Left renal cortex interstitium (tissue), 4 donors: ENCODE results near the gene WNT5A. TPM values are rescaled to one million over a fixed set of nuclear protein-coding genes. Genes with fewer than 3 reads are reported as not detected.
"Not testable (repeated sequence)": the region's sequence is repeated elsewhere in the genome, so short reads cannot be mapped to it uniquely, and the experiment has no call there.

Source experiments
- DNase-seq, 4 donors: peaks; one replicate each; pipeline ENCODE4 v3.0.0-alpha.2; 2013; ENCODE audit warnings: low read depth in 4 of 4, low spot score in 2 of 4, missing footprints in 1 of 4
- polyA plus RNA-seq, 4 donors: library from polyadenylated mRNA; unstranded; fragments of 120-200 nt; gene quantifications; one replicate each; pipeline ENCODE4 v1.2.1, GENCODE V29; 2013; ENCODE audit not compliant: insufficient read length in 4 of 4

WNT5A gene
- polyA plus RNA-seq, 4 donors, result 42.1 to 59.0 (median 43.1) TPM

DNA sequence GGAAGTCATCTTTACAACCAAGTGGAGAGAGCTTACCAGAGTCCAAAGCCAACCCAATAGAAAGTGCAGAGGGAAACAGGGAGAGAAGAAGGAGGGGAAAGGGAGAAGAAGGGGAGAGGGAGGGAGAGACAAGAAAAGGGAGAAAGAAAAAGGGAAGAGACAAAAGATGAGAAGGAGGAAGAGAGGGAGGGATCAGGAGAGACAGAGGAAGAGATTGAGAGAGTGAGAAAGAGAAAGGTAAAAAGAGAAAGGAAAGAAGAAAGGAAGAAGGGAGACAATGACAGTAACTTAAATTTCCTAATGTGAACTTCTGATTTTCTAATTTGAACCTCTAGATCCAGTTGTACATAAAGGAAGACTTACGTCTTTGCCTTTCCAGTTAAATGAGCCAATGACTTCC is 20.7 kb upstream of the WNT5A start:
- no peak for DNase-seq

GRCh38 chr3:55505776-55506175 is 18.7 kb upstream of the WNT5A start:
- DNase-seq, result no peak

GRCh38 chr3:55505102-55505501 is 18.0 kb upstream of the WNT5A start:
- not testable (repeated sequence) for DNase-seq

- DNase-seq, result no peak
These were observed 14.8 kb upstream of the WNT5A start for GRCh38 chr3:55501905-55502304.

GRCh38 chr3:55500555-55501330 is 13.6 kb upstream of the WNT5A start:
- no peak for DNase-seq

GRCh38 chr3:55498520-55498919 is 11.4 kb upstream of the WNT5A start:
- DNase-seq, result no peak

DNA sequence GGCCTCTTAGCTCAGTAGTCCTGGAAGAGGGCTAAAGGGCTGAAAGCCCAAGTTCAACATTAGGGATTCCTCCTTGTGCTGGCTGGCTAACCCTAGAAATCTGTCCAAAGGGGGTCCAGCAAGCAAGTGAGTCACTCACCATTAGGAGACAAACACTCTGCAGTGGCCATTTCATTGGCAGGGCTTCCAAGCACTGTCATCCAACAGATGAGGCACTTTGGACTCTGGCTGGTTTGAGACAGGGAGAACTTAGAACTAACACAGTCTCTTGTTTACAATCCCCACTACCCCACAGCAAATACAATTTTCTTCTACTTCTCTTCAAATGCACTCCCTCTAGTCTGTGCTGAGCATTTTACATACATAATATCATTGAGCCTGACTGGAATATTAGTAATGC is 10.1 kb upstream of the WNT5A start:
- DNase-seq, result no peak

- DNase-seq, result no peak
These were observed 7.9 kb upstream of the WNT5A start for GRCh38 chr3:55494976-55495375.

GRCh38 chr3:55492976-55493375 is 5.9 kb upstream of the WNT5A start:
- no peak for DNase-seq

GRCh38 chr3:55491296-55491816 is 4.2 kb upstream of the WNT5A start:
- DNase-seq, result no peak

GRCh38 chr3:55490276-55490913 is 3.3 kb upstream of the WNT5A start:
- no peak for DNase-seq

GRCh38 chr3:55489798-55490132 is 2.7 kb upstream of the WNT5A start:
- DNase-seq, result no peak

DNA sequence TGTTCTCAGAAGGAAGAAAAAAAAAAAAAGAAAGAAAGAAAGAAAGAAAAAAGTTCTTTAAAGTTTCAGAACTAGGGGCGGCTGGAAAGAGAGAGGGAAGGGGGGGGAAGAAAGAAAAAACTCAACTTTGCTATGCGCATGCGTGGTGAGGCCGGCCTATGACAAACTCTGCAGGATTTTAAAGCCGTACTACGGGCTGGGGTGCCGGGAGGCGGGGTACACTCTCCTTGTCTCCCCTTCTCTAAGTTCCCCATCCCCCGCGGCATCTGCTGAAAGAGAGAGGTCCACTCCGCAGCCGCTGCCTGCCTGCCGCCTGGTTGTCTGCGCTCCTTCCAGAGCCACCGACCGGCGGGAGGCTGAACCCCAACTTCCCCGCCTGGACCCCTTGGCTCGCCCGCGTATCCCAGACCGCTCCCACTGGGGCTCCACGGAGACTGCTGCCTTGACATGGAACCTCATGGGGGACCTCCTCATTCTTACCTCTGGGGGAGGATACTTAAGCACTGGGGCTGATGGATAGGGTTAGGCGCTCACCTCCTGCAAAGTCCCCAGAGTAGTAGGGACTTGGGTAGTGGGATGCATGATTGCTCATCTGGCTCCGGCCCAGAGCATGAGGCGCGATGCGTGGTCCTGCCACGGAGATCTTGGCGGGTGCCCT is 1.4 kb upstream of the WNT5A start:
- peak in 1 of 4 donors; percentile 77 for DNase-seq

DNA sequence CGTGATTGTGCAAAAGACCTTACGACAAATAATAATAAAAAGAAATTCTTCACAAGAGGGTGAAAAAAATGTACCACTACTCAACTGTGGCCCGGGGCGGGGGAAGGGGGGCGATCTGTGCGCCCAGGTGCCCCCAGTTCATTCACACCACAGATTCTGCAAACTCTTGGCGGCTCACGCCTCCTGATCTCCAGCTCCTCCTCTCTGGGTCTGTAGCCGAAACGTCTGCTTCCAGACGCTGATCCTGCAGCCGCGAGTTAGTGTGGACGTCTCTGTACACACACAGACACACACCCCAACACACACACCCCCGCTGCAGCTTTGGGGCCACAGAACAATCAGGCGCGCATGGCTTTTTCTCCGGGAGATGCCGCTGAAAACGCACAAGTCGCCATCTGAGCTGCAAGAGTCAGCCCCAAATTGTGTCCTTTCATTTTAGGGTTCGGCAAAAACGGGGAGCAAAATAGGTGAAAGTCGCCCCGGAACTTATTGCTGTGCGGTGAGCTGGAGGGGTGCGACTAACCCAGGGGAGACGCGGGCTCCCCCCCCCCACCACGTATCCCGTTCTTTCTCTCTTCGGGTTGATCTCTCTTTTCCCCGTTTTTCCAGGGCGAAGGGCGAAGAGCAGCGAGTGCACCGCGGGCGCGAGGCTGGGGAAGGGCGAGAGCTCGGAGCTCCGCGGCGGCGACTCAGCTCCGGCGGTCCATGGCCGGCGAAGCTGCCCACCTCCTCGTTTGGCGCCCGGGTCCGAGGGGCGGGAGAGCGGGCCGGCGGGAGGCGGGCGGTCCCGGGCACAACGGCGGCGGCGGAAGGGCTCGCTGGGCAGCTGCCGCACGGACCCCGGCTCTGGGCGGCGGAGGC is 505 bp upstream of the WNT5A start:
- DNase-seq, result no peak

DNA sequence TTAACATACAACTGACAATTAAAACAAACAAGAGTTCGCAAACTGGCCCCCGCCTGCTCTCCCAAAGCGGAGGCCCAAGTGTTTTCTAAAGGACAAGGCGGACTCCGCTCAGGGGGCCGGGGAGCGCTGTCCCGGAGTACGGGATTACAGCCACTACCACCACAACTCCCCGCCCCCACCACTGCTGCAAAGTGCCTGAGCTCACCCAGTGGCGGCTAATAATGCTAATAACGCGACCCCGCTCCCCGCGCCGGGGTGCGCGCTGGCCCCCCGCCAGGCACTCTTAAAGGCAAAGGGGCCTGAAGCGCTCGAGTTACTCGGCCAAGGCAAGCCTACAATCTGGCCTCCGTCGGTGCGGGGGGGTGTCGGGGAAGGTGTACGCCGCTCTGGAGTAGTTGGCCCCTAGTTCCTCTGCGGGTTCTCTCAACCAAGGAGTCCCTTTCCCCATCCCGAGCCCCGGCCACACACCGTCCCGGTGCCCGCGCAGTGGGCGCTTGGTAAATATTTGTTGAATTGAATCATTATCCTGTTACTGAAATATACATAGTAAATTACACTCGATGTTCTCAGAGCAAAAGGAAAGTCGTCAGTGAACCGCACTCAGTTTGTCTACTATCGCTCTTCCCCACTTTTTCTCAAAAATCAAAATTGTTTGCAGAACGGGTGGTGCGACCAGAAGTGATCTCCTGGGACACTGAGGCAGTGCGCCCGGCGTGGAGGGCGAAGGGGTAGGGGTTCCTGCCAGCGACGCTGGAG is 827 bp downstream of the WNT5A start:
- DNase-seq, result no peak

DNA sequence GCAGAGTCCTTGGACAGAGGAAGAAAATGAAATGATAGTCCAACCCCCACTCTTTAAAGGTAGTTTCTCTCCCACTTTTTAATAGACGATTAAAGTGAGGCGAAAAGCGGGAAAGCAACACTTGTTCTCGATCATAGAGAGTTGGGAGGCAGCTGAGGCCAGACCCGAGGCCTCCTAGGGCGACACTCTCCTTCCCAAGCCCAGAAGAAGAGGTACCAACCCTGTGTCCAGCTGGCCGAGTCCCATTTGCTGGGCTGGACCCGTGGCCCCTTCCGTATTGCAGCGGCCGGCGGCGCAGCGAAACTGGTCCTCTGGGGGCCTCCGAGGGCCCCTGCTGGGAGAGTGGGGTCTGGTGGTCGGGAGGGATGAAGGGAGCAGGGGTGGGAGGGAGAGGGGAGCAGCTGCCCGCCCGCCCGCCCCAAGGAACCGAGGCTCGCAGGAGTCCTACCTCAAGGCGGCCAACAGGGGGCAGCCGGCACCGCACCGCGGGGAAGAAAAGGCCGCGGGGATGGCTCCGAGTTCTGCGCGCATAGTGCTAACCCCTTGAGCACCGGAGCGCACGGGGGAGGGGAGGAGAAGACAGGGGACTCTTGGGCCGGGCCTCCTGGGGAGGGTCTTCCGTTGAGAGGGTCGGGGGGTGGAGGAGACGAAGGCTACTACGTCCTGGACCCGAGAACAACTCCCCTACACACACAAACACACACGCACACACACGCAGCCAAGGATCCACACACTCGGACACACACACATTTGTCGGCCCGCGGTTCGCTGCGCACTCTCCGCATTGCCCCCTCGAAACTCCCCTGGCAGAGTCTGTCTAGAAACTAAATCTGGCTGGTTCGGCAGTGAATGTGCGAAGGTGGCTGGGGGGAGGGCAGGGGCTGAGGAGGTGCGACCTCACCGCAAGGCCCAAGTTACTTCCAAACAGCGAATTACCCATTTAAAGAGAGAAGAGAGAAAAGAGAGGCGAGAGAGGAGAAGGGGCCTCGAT is 2.0 kb downstream of the WNT5A start:
- peak in 1 of 4 donors; percentile 83 for DNase-seq

- no peak for DNase-seq
These were observed 2.9 kb downstream of the WNT5A start for GRCh38 chr3:55484191-55484689.
